H1 (cell line): Measurements from ENCODE around the gene NEMF.

Experiments used
- CEBPB ChIP-seq: IDR thresholded peaks from 2 replicates; pipeline ENCODE4 v1.6.1; 2012; ENCODE audit warnings: low read depth, low read length
- CHD2 ChIP-seq: IDR thresholded peaks from 2 replicates; pipeline ENCODE4 v1.6.1; 2012; ENCODE audit warnings: low read length, improper control_type of control experiment
- EZH2 ChIP-seq: fragments of 200-600 bp; sonication (generic); IDR thresholded peaks from 2 replicates; pipeline ENCODE4 v1.7.1; 2012; ENCODE audit warnings: low read depth, mild to moderate bottlenecking, moderate library complexity, low read length, inconsistent platforms; ENCODE audit not compliant: severe bottlenecking
- GTF2F1 ChIP-seq: IDR thresholded peaks from 2 replicates; pipeline ENCODE4 v1.6.1; 2012; ENCODE audit warnings: low read depth, low read length, improper control_type of control experiment, borderline replicate concordance
- POLR2A ChIP-seq, 2 experiments: IDR thresholded peaks; 1 replicate in 1 of 2; 2 replicates in 1 of 2; pipeline ENCODE4 v1.6.1; 2011; ENCODE audit warnings: low read depth in 2 of 2, low read length in 2 of 2, mild to moderate bottlenecking in 2 of 2; ENCODE audit errors: control extremely low read depth in 1 of 2
- SIX5 ChIP-seq: IDR thresholded peaks from 2 replicates; pipeline ENCODE4 v1.6.1; 2011; ENCODE audit warnings: mild to moderate bottlenecking, low read depth, low read length
- TF ChIP-seq, protein P1 (sequence below): IDR thresholded peaks from 2 replicates; pipeline ENCODE4 v1.6.1; 2011; ENCODE audit warnings: low read depth, mild to moderate bottlenecking, low read length; ENCODE audit not compliant: insufficient read depth

DNA sequence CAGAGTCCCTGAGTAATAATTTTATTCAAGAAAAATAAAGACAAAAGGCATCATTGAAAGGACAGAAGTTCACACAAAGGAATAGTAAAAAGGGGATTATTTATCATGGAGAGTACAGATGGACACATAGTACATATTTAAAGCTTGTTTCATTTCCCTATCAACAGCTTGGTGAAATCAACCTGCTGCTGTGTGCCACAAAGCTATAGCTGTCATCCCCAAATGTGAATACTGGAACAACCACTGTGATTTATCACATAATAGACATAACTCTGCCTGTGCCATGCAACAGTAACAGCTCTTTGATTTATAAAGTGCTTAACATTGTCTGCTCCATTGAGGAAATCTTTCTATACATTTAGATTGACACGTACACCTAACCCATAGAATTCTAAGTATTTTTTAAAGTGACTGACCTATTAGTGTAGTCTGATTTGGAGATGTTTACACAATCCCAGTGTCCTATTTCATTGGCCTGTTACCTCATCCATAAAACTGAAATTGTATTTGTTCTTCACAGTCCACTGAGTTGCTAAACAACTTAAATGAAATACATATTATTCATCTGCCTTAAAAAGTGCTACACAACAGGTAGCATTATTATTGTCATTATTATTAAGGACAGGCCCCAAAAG, 3.3 kb downstream of the NEMF start:
- TF ChIP-seq GTF2F1 (no peak), SIX5 (no peak), CEBPB (no peak), POLR2A (IDR thresholded peaks at IDR 0.05; ENCODE audit: control extremely low read depth in 1 of 2, low read depth in 2 of 2, low read length in 2 of 2) (no peak), EZH2 (no peak), CHD2 (no peak)
- TF ChIP-seq, protein P1, sequence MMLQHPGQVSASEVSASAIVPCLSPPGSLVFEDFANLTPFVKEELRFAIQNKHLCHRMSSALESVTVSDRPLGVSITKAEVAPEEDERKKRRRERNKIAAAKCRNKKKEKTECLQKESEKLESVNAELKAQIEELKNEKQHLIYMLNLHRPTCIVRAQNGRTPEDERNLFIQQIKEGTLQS = no peak
